Measurements from ENCODE around the gene CAMSAP2.

CAMSAP2 gene

DNA sequence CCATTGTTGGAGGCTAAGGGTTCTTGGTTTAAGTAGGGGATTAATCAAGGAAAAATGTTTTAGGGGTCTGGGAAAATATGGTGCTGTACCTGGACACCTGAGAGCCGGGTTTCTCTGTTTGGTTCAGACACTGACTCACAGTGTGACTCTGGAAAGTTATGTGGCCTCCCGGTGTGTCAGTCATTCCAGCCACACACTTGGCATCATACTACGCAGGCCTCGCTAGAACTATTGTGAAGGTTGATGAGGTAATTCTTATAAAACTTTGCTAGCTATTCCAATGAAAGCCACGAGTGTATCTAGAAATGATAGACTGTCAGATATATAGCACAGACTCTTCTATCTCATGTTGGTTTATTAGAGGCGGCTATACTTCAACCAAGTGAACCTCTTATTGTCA lies 4.8 kb upstream of the CAMSAP2 start:
- Histone ChIP-seq H3K4me3 (ENCODE audit: low read length) (no peak overlapping the region), H3K36me3 (replicated peaks; ENCODE audit: insufficient read depth, low read length) (no peaks in the 10 kb centered on the region), H3K4me1 (ENCODE audit: low read length) (peaks cover 7% of the 10 kb centered on the region), H3K9me2 (replicated peaks; ENCODE audit: insufficient read depth, low read length) (no peaks in the 10 kb centered on the region), H3K27me3 (replicated peaks; ENCODE audit: insufficient read depth, low read length) (no peaks in the 10 kb centered on the region), H2AFZ (ENCODE audit: low read length) (no peak overlapping the region), H3F3A (ENCODE audit: insufficient read depth, low read length) (peaks cover 9% of the 10 kb centered on the region), H4K20me1 (ENCODE audit: insufficient read depth, low read length) (no peaks in the 10 kb centered on the region), H3K79me2 (ENCODE audit: low read length) (no peaks in the 10 kb centered on the region), H3K9ac (ENCODE audit: low read length) (no peak overlapping the region), H3K27ac (ENCODE audit: low read length) (no peak overlapping the region), H3K9me3 (replicated peaks; ENCODE audit: insufficient read depth, low read length) (no peaks in the 10 kb centered on the region), H3K4me2 (ENCODE audit: low read depth, low read length) (no peak overlapping the region)
- TF ChIP-seq EZH2phosphoT487 (IDR thresholded peaks at IDR 0.05; ENCODE audit: low read length) (no peak), CTCF (IDR thresholded peaks at IDR 0.05; ENCODE audit: low read length) (no peak)
- DNase-seq = no peak

DNA sequence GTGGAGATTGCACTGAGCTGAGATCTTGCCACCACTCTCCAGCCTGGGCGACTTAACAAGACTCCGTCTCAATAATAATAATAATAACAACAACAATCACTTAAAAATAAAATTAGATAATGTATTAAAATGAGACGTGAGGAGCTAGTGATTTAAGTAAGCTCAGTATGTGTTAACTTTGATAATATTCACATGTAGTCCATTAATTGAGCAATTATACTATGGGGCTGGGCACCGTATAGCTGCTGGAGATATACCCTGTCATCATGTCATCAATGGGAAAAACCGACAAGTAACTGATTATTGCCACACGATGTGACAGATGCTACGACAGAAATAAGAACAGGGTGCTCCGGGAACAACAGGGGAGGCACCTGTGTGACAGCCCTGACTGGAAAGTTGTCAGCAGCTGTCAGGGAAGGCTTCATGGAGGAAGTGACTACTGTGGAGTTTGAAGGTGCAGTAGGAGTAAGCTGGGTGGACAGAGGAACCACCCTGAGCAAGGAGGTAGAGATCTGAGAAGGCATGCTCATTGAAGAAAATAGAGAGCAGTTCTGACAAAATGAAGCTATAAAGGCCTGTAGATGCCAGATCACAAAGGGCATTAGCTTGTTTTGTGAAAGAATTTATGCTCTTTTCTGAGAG lies 924 bp upstream of the CAMSAP2 start:
- no peak for TF ChIP-seq EZH2phosphoT487 (IDR thresholded peaks at IDR 0.05; ENCODE audit: low read length)
- TF ChIP-seq EZH2 (optimal IDR thresholded peaks at IDR 0.05; ENCODE audit: low read depth, low read length) = no peak
- no peak for TF ChIP-seq CTCF (IDR thresholded peaks at IDR 0.05; ENCODE audit: low read length)
- H3K4me1 ChIP-seq (ENCODE audit: low read length) = peaks cover 27% of the 10 kb centered on the region
- H3K4me2 ChIP-seq (ENCODE audit: low read depth, low read length) = peak overlapping the region; percentile 80
- no peaks in the 10 kb centered on the region for H4K20me1 ChIP-seq (ENCODE audit: insufficient read depth, low read length)
- no peak for DNase-seq
- peak overlapping the region; percentile 99 for H2AFZ ChIP-seq (ENCODE audit: low read length)
- no peaks in the 10 kb centered on the region for H3K9me3 ChIP-seq (replicated peaks; ENCODE audit: insufficient read depth, low read length)
- no peaks in the 10 kb centered on the region for H3K36me3 ChIP-seq (replicated peaks; ENCODE audit: insufficient read depth, low read length)
- peaks cover 20% of the 10 kb centered on the region for H3F3A ChIP-seq (ENCODE audit: insufficient read depth, low read length)
- H3K27me3 ChIP-seq (replicated peaks; ENCODE audit: insufficient read depth, low read length) = no peaks in the 10 kb centered on the region
- H3K79me2 ChIP-seq (ENCODE audit: low read length) = peaks cover 29% of the 10 kb centered on the region
- peak overlapping the region; percentile 90 for H3K4me3 ChIP-seq (ENCODE audit: low read length)
- H3K27ac ChIP-seq (ENCODE audit: low read length) = no peak overlapping the region
- H3K9ac ChIP-seq (ENCODE audit: low read length) = peak overlapping the region; percentile 46; the same call in 1 of the 2 replicates
- H3K9me2 ChIP-seq (replicated peaks; ENCODE audit: insufficient read depth, low read length) = no peaks in the 10 kb centered on the region

- Histone ChIP-seq H2AFZ (ENCODE audit: low read length) (peak overlapping the region; percentile 98), H4K20me1 (ENCODE audit: insufficient read depth, low read length) (no peaks in the 10 kb centered on the region), H3K4me2 (ENCODE audit: low read depth, low read length) (peak overlapping the region; percentile 66), H3K9ac (ENCODE audit: low read length) (peak overlapping the region; percentile 74), H3K27me3 (replicated peaks; ENCODE audit: insufficient read depth, low read length) (no peaks in the 10 kb centered on the region), H3K4me3 (ENCODE audit: low read length) (peak overlapping the region; percentile 90), H3K36me3 (replicated peaks; ENCODE audit: insufficient read depth, low read length) (no peaks in the 10 kb centered on the region), H3K9me2 (replicated peaks; ENCODE audit: insufficient read depth, low read length) (no peaks in the 10 kb centered on the region), H3K9me3 (replicated peaks; ENCODE audit: insufficient read depth, low read length) (no peaks in the 10 kb centered on the region), H3K79me2 (ENCODE audit: low read length) (peaks cover 35% of the 10 kb centered on the region), H3K27ac (ENCODE audit: low read length) (peak overlapping the region; percentile 80), H3F3A (ENCODE audit: insufficient read depth, low read length) (peaks cover 20% of the 10 kb centered on the region), H3K4me1 (ENCODE audit: low read length) (peaks cover 29% of the 10 kb centered on the region)
- TF ChIP-seq EZH2 (optimal IDR thresholded peaks at IDR 0.05; ENCODE audit: low read depth, low read length) = no peak
- no peak for TF ChIP-seq CTCF (IDR thresholded peaks at IDR 0.05; ENCODE audit: low read length)
- no peak for TF ChIP-seq EZH2phosphoT487 (IDR thresholded peaks at IDR 0.05; ENCODE audit: low read length)
- DNase-seq = peak; percentile 74
Observed at GRCh38 chr1:200738949-200739651, 407 bp downstream of the CAMSAP2 start.
